Endothelial cell of umbilical vein (primary cell): ENCODE results near the gene RER1.

ENCODE experiments used
- EZH2 ChIP-seq: IDR thresholded peaks from 2 replicates; pipeline ENCODE4 v1.6.1; 2012; ENCODE audit warnings: borderline replicate concordance, low read depth, mild to moderate bottlenecking, moderate library complexity, low read length, inconsistent platforms; ENCODE audit not compliant: severe bottlenecking
- MAX ChIP-seq: IDR thresholded peaks from 2 replicates; pipeline ENCODE4 v1.6.1; 2011; ENCODE audit not compliant: insufficient read depth, insufficient read length
- POLR2A ChIP-seq: IDR thresholded peaks from 2 replicates; pipeline ENCODE4 v1.6.1; 2012; ENCODE audit warnings: low read depth, mild to moderate bottlenecking, control low read depth, low read length
- TF ChIP-seq, protein P1 (sequence below), 2 donors: IDR thresholded peaks; 1 replicate in 1 of 2; 2 replicates in 1 of 2; pipeline ENCODE4 v1.5.1; 2011; ENCODE audit warnings: low read length in 2 of 2, mild to moderate bottlenecking in 2 of 2, moderate library complexity in 2 of 2, control low read depth in 1 of 2, inconsistent platforms in 1 of 2, low read depth in 1 of 2; ENCODE audit not compliant: insufficient read depth in 1 of 2; ENCODE audit errors: extremely low read depth in 1 of 2

- TF ChIP-seq, protein P1, sequence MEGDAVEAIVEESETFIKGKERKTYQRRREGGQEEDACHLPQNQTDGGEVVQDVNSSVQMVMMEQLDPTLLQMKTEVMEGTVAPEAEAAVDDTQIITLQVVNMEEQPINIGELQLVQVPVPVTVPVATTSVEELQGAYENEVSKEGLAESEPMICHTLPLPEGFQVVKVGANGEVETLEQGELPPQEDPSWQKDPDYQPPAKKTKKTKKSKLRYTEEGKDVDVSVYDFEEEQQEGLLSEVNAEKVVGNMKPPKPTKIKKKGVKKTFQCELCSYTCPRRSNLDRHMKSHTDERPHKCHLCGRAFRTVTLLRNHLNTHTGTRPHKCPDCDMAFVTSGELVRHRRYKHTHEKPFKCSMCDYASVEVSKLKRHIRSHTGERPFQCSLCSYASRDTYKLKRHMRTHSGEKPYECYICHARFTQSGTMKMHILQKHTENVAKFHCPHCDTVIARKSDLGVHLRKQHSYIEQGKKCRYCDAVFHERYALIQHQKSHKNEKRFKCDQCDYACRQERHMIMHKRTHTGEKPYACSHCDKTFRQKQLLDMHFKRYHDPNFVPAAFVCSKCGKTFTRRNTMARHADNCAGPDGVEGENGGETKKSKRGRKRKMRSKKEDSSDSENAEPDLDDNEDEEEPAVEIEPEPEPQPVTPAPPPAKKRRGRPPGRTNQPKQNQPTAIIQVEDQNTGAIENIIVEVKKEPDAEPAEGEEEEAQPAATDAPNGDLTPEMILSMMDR (IDR thresholded peaks at IDR 0.05; ENCODE audit: extremely low read depth in 1 of 2, insufficient read depth in 1 of 2, low read depth in 1 of 2, low read length in 2 of 2), result no peak
- TF ChIP-seq EZH2, result no peak
- TF ChIP-seq POLR2A, result no peak
- TF ChIP-seq MAX, result no peak
Observed at GRCh38 chr1:2356911-2357845, 34.5 kb upstream of the RER1 start.
